ENCODE measurements around the gene SLC28A3.

Gene SLC28A3

DNA sequence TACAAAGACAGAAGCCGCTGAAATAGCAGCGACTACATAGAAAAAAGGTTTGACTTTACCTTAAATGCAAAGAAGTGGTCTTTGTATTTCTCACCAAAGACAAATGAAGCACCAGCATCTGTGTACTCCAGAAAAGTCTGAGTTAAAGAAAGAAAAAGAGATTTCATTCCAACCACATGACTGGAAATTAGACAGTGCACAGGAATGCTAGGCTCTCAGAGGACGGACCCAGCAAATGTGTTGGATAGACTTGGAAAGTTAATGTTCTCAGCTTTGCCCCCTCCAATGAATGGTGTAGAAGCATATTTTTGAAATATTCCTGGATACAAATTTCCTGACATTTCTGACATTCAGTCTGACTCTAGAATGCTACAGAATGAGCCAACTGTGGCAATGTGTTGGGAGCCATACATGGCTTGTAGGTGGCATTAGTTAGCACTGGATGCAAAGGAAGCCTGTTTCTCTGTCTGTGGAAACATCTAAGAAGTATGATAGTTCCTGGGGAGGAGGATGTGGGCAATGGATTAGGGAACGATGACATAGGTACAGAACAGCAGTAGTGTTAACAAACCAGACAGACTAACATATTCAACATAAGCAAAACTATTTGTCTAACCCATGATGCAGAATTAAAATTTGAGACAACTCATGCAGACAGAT lies 43.3 kb downstream of the SLC28A3 start:
- DNase-seq (ENCODE audit: low read depth in 2 of 2), result no peak

DNA sequence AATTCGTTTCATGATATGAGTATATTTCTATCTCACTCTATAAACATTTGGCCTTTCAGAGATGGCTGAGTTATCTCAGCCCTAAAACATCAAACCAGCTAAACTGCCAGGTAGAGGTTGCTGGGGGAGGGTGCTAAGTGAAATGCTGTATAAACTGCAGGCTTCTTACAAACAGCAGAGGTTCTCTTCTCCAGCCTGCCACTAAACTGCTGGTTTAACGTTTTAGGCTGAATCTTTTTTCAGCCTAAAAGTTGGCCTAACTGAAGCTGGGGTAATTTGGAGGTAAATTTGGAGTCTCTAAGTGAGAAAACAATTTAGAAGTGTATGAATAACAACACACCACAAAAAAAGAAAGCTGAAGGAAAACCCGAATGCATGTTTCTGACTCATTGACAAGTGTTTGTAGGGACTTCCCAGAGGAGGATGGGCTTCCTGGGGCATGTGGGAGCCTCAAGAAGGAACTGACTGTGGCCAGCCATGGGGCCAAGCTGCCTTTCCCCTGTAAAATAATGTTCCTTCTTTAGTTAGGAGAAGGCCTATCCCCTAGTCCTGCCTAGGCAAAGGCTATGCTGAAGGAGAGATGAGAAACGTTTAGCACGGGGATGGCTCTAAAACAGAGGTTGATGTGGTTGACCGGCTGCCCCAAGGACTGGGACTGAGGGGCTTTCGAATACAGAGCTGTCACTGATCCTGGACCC lies 44.3 kb downstream of the SLC28A3 start:
- DNase-seq (ENCODE audit: low read depth in 2 of 2), result peak; percentile 27 to 37

DNA sequence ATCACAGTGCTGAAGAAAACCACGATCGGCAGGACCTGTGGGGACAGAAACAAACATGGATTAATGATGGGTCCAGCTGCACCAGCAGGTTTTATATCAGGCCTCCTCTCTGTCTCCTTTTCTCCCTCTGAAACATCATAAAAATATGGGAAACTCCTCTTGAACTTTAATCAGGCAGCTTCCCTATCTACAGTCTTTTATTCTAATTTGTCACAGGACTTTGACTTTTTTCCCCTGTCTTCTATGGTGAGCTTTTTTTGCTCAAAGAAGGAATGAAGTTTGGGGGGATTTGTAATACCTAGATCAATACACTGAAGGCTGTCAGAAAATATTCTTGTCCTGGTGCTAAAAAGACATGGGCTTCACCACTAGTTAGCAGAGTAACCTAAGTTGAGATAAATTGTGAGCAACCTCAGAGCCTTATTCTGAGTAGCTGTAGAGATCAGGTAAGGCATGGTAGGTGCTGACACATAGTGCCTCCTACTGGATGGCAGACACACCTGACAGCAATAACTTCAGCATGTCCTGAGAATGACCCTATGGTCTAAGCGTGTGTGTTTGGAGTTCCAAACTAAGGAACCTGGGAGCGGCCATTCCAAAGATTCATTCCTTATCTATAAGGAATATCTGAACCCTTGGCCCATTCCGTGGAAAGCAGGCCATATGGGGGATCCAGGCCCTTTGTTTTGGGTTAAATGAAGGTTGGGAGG lies 46.2 kb downstream of the SLC28A3 start:
- no peak for DNase-seq (ENCODE audit: low read depth in 2 of 2)

DNA sequence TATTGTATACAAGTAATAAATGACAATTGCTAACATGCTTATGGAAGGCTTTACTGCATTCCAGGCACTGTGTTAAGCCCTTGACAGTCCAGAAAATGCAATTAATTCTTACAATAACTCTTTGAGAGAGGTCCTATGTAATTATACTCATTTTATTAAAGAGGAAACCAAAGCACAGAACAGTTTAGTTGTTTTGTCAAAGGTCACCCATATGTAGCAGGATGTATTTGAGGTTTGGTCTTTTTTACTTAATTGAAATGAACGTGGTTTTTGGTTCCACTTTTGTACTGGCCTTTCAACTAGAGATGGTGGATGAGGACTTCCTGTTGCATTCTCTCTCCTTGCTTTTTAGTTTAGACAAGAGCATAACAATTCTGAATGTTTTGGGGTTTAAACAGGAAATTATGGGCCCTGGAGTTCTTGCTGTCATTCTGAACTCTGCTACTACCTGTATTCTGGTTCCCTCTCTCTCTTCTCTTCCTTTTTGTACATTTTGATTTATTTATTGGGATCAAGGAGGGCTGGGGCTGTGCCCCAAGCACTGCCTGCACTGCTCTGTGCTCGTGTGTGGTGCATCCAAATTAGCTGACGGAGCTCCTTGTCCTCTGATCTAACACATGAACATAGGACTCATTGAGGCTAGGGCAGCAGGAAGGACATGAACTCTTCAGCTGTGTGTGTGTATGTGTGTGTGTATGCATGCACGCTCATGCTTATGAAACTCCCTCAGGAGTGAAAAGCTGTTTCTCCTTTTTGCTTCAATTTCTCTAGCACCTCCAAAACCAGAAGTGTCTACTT lies 47.4 kb downstream of the SLC28A3 start:
- no peak for DNase-seq (ENCODE audit: low read depth in 2 of 2)

DNA sequence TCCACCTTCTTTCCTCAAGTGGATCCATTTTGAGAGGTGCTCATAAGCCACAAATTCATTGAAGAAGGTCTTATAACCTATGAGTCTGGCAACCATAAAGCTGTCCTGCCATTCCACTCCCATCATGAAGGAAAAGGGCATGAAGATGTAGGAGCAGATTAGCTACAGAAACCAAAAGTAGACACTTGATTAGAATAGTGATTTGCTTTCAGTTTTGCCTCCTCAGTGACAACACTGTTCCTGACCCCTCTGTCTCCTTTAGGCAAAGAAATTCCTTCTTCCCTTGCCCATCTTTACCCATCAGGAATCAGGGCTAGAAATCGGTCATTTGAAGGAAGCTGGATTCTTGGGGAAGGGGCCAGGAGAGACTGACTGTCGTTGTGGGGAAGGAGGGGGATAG lies 55.2 kb downstream of the SLC28A3 start:
- DNase-seq (ENCODE audit: low read depth in 2 of 2), result no peak

DNA sequence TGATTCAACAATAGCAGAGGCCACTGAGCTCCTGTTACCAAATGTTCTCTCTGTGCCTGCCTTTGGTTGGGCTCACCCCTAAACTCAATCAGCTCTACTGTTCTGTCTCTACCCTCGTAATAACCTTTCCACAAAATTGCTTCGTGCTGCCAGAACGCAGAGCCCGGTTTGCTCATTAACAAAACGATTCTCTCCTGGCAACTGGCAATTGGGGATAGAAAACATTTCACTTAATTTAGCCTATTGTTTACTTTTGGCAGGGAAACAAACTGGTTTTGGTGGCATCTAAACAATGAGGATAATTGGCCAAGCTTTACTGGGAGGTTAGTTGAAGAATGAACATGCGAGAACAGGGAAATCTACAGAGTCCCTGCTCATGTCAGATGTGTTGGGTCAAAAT lies 56.6 kb downstream of the SLC28A3 start:
- DNase-seq (ENCODE audit: low read depth in 2 of 2), result no peak

DNA sequence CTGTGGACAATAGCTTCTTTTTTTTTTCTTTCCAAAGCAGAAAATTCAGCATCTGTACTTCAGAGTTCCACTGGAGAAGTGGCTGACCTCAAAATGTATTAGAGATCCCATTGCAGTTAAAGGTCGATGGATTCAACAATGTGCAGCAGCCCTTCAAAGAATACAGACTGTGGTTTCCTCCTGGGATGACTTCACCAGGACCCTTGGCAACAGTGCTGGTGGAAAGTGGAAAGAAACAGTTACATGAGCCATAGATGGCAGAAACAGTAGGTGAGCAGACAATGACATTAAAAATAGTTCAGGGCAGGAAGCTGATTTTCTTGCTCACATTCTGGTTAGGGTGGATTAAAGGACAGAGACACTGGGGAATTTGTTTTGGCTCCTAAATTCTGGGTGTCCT lies 62.4 kb downstream of the SLC28A3 start:
- no peak for DNase-seq (ENCODE audit: low read depth in 2 of 2)

DNA sequence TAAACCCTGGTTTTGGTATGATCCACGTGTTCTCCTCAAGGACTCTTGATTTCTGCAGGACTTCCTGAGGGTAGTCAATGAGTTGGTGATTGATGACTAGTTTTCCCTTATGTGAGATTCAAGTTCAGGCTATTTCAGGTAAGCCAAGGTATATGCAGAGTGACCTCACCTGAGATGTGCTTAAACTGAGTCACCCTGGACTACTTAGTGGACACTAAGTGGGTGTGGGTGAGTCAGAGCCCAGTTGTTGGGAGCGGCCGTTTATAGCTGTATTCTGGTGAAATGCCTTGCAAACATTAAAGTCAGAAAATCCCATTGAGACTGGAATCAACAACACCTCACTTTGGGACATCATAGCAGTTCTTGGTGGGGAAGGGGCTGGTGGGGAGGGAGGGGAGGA lies 62.9 kb downstream of the SLC28A3 start:
- no peak for DNase-seq (ENCODE audit: low read depth in 2 of 2)

DNA sequence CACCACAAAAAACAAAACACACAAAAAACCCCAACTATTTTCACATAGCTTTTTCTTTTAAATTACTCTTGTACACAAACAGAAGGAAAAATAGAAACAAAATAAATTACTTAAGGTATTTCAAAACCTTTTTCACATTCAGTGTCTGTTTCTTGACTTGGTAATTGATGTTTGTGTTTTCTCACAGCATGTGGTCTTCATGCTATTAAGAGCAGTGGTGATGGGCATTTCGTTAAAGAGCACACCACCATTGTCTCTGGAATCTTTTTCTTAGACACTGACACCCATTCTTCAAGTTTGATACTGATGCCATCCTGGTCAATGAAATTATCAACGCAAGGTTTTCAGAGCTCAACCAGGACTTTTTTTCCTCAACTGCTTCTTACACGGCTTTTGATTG lies 63.8 kb downstream of the SLC28A3 start:
- DNase-seq (ENCODE audit: low read depth in 2 of 2), result no peak

DNA sequence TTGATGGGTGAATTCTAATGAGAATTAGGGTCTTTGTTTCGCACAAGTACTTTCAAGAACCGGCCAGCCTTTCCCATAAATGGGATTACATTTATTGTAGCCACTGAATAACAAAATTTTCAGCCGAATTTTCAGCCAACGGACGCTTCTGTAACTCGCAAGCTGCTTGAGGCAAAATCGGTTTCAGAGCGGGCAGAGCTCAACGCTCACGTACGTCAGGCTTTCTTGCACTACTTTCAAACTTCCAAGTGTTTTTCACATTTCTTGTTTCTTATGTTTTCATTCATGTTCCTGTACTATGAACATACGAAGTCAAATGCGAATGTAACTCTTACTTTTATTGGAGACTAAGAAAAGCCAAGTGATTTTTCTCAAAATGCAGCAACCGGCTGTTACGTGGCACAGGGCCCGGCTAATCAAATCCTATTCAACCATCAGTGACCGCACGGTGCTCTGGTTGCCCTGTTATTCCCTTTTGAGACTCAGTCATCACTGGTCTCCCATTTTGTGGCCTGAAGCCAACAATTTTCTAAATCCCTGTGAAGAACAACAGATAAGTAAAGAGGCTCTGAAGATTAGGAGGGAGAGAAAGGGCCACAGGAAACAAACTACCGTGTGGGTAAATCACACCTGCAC lies 68.5 kb downstream of the SLC28A3 start:
- DNase-seq (ENCODE audit: low read depth in 2 of 2), result no peak

DNA sequence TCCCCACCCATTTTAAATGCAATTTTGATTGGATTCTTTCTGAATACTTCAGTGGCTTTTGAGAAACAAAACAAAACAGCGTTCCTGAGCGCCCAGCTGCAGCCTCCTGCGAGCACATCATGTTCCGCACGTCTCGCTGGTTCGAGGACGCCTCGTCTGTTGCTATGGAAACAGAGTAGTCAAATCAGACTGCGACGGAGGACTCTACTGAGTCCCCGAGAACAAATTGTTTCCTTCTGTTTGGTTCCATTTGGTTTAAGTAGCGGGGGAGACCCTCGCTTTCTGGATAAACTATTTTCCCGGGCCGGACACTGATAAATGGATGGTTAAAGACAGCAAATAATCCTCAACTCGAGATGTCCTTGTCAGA lies 69.0 kb downstream of the SLC28A3 start:
- peak in 1 of 2 donors; percentile 26 for DNase-seq (ENCODE audit: low read depth in 2 of 2)

DNA sequence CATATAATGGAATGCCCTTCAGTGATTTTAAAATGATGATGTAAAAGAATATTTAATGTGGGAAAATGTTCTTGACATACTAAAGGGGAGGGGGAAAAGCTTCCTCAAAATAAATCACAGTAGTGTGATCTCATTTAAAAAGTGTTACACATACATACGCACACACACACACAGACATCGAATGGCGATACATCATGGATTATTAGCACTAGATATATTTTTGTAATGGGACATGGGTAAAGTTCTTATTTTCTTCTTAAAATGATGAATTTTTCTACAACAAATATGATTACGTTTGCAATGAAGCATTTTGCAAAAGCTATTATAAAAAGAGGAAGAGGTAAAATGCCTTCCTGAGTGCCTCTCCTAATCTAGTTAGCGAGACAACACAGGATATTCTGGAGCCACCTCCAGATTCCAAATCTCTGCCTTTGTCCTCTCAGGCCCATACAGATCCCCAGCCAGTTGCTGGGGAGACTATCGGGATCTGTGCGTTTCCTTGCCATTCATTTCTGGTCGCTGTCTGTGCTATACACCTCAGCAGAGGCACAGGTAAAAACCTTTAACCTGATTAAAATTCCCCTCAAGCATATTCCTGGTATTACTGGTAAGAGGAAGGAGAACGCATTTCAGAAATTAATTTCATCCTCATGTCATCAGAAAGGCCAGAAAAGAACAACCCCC lies 69.6 kb downstream of the SLC28A3 start:
- no peak for DNase-seq (ENCODE audit: low read depth in 2 of 2)

DNA sequence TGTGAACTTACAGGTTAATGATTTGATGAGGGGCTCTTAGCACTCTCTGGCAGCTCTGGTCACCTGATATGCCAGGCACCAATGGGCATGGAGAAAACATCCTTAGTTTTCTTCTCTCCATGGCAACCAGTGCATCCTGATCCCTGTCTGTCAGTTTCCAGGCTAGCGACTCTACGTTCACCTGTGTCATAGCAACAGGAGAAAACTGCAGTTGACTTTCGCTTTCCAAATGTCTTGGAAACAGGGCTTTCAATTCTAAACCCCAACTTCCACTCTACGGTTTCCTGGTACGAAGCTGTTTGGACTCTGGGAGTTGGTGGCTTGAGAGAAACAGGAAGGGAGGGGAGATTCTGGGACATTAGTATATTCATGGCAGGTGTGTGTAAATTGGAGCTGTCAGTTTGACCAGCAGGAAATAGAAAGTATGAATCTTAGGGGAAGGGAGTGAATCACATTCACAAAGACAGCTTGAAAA lies 74.4 kb downstream of the SLC28A3 start:
- DNase-seq (ENCODE audit: low read depth in 2 of 2), result no peak

DNA sequence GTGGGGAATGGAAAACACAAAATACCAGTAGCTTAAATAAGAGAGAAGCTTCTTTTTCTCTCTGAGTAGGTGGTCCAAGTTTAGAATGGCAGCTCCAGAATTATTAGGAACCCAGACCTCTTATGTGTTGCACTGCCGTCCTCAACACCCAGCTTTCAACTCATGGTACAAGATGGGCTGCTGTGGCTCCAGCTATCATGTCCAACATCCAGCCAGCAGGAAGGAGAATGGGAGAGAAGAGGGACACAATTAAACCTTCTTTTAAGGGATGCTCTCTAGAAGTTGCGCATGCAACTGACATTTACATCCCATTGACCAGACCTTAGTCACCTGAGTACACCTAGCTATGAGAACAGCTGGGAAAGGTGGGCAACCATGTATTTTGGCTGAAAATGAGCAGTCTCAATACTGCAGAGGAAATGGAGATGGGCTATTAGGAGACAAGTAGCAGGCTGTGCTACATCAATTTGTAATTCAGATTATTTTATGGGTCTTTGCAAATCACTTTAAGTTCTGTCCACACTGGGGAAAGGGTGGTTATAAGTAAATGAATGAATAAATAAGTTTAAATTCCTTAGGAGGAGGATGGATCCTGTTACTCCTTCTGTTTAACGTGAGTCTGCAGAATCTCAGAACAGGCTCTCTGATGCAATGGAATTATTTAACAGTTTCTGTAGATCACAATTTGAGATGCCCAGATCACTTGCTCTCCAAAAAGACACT lies 76.1 kb downstream of the SLC28A3 start:
- DNase-seq (ENCODE audit: low read depth in 2 of 2), result no peak

DNA sequence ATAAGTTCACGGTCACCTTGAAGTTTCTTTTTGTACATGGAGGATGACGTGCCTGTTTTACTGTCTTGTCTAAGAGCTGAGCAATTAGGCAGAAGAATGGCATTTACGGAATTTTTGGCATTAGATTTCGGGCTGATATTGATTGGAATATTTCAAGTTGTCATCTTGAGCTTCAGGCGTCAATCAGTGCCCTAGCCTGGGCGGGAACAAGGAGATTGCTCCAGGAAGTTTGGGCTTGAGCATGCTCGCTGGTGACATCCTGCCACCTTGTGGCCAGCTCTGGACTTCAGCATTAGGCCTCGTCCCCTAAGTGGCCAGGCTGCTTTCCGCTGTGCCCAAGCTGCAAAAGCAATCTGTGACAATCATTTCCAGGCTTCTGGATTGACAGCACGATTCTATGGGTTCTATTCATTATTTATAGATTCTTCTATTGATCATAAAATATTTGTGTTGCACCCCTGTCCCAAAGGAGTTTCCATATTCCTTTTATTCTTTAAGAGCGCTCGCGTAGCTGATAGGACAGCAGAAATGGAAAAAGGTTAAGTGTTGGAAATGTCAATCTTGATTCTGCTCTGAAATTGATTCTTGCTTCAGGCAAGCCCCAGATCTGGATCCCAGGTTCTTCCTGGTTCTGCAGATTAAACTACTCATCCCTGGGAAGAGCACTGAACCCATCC lies 79.3 kb downstream of the SLC28A3 start:
- peak; percentile 22 to 47 for DNase-seq (ENCODE audit: low read depth in 2 of 2)

DNA sequence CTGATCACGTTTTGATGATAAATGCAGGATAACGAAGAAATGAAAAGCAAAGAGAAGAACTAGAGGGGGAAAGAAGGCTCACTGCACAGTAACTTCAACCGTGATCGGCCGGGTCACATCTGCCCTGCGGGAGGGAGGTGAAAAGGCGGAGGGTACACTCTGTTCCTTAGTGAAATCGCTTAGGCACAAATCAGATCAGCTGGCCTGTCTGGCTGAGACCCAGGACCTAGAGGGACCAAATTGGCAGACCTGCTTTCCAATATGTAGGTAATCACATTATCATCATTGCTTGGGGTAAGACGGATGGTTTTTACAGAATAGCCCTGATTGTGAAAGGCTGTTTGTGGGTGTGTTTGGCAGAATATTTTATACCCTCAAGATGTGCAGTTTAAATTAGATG lies 82.2 kb downstream of the SLC28A3 start:
- no peak for DNase-seq (ENCODE audit: low read depth in 2 of 2)

DNA sequence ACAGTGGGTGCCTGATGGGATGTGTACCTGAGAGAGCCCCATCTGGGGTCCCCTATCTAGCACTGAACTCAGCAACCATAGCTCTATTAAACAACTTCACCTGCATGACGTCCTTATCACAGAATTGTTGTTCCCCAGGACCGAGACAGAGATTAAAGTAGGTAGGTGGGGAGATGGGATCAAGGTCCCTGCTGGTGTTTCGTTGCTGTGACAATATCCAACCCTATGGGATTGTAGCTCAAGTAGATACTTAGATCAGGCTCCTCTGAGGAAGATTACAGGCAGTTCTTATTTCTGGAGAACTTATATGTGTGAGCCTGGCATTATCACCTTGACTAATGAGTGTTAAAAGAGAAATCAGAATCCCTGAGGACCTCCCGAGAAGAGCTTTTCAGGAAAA lies 84.9 kb downstream of the SLC28A3 start:
- no peak for DNase-seq (ENCODE audit: low read depth in 2 of 2)

DNA sequence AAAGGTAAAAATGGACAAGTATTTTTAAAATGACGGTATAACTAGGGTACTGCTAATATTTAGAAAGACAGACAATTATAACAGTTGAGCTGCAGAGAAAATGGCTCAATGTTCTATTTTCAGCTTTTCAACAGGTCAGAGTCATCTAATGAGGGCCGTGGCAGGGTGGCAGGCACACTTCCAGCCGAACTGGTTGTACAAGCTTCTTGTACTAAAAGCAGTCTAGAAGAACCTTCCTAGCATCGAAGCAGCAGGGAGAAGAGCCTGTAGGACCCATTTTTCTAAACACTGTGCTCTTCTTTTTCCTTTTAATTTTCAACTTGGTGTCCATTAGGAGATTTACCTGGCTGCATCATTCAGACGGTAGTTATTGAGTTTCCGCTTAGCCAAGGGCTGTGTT lies 85.6 kb downstream of the SLC28A3 start:
- DNase-seq (ENCODE audit: low read depth in 2 of 2), result no peak

DNA sequence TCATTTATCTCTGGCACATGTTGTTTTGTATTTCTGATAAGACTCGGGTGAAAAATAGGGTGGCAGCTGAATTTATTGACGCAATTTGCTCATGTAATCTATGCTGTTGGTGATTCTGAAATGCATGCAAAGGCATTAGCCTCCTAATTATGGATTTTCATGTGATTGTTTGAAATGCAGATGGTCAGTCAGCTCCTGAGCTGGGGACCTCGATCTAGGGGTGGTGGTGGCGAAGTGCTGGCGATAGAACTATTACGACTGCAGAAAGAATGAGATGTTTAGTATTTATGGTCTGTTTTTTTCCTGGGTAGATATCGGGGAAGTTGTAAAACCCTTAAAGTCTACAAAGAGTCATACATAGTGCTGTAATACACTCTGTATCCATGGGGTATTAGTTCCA lies 88.6 kb downstream of the SLC28A3 start:
- no peak for DNase-seq (ENCODE audit: low read depth in 2 of 2)

DNA sequence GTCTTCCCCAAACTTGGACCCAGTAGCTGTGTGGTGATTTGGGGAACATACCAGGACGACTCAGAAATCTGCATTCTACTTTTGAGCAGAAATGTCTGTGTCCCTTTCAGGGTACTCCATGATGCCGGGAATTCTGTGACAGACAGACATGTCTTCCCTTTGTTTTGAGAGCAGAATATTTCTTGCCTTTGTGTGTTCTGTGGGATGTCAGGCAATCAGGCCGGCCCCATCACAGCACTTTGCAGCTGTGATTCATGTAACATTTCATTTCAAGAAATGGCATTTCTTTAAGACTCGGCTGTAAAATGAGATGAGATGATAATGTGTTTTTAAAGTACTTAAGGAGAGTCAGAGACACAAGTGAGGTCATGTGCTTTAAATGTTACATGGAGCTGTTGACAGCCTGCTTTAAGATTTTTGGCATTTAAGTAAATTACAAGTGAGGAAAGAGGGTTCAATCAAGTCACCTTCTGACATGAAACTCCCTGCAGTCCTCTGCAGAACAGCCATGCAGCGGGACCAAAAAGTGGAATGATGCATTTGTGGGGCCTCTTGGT lies 98.7 kb downstream of the SLC28A3 start:
- DNase-seq (ENCODE audit: low read depth in 2 of 2), result no peak
